ENCODE data around the gene SDCBP2.

GRCh38 chr20:1371202-1371782 is 42.4 kb upstream of the SDCBP2 start:
- TF ChIP-seq JUNB (IDR thresholded peaks at IDR 0.05; ENCODE audit: unreplicated experiment) (no peak), EZH2 (IDR thresholded peaks at IDR 0.05; ENCODE audit: low read depth, unreplicated experiment) (no peak), POLR2AphosphoS5 (IDR thresholded peaks at IDR 0.05; ENCODE audit: low read depth) (no peak), CTCF (conservative IDR thresholded peaks at IDR 0.05; ENCODE audit: low read depth in 2 of 2) (no peak), REST (IDR thresholded peaks at IDR 0.05; ENCODE audit: unreplicated experiment) (no peak), CREB1 (CRISPR knock-in tag; IDR thresholded peaks at IDR 0.05; ENCODE audit: low read depth) (no peak), NANOG (IDR thresholded peaks at IDR 0.05; ENCODE audit: borderline replicate concordance) (no peak), ZNF114 (CRISPR knock-in tag; IDR thresholded peaks at IDR 0.05) (no peak), ZNF331 (CRISPR knock-in tag; IDR thresholded peaks at IDR 0.05; ENCODE audit: low read depth) (no peak), STAT1 (IDR thresholded peaks at IDR 0.05; ENCODE audit: unreplicated experiment) (no peak)

Measured in GM23338 (cell line).